Endometrium (tissue), 2 donors: ENCODE measurements around the gene TAS2R4.
"Not testable (repeated sequence)": the region's sequence is repeated elsewhere in the genome, so short reads cannot be mapped to it uniquely, and the experiment has no call there.

ENCODE experiments used
- FAIRE-seq: peaks from 2 replicates; lab custom pipeline; 2012; peaks lifted over from hg19 to GRCh38; lab: Jason Lieb, UNC
- donor health status: control.
- donor health status: control.

Gene TAS2R4

GRCh38 chr7:141776374-141776773 lies at the start of gene TAS2R4:
TAS2R4 (plus strand) TSS chr7:141776674; CDS start chr7:141778489, 1,815 bp downstream.
- FAIRE-seq, result no peak

GRCh38 chr7:141729020-141729419 lies 47.5 kb upstream of the TAS2R4 start:
- FAIRE-seq, result no peak

- FAIRE-seq, result no peak
Measured at GRCh38 chr7:141731476-141732149, 44.9 kb upstream of the TAS2R4 start.

- FAIRE-seq, result no peak
Measured at GRCh38 chr7:141737118-141737835, 39.2 kb upstream of the TAS2R4 start.

GRCh38 chr7:141737836-141738591 lies 38.5 kb upstream of the TAS2R4 start, which contains the start of gene SSBP1:
SSBP1 (plus strand) TSS chr7:141738358; CDS start chr7:141739167, 809 bp downstream.
- peak; percentile 99 for FAIRE-seq

GRCh38 chr7:141738592-141739013 lies 37.9 kb upstream of the TAS2R4 start:
- no peak for FAIRE-seq

- no peak for FAIRE-seq
Measured at GRCh38 chr7:141739250-141739649, 37.2 kb upstream of the TAS2R4 start.

- no peak for FAIRE-seq
Measured at GRCh38 chr7:141742229-141742628, 34.2 kb upstream of the TAS2R4 start.

GRCh38 chr7:141744131-141744530 lies 32.3 kb upstream of the TAS2R4 start:
- no peak for FAIRE-seq

GRCh38 chr7:141748396-141748795 lies 28.1 kb upstream of the TAS2R4 start:
- no peak for FAIRE-seq

- not testable (repeated sequence) for FAIRE-seq
Measured at GRCh38 chr7:141751904-141752303, 24.6 kb upstream of the TAS2R4 start.

GRCh38 chr7:141752634-141753033 lies 23.8 kb upstream of the TAS2R4 start:
- FAIRE-seq, result no peak

- no peak for FAIRE-seq
Measured at GRCh38 chr7:141754939-141755338, 21.5 kb upstream of the TAS2R4 start.

- no peak for FAIRE-seq
Measured at GRCh38 chr7:141763797-141764196, 12.7 kb upstream of the TAS2R4 start, which contains the start of gene TAS2R3. TAS2R3 (plus strand) TSS chr7:141764097; CDS start chr7:141764159, 62 bp downstream.

GRCh38 chr7:141770083-141770583 lies 6.3 kb upstream of the TAS2R4 start:
- FAIRE-seq, result not testable (repeated sequence)

- no peak for FAIRE-seq
Measured at GRCh38 chr7:141785706-141786552, 9.5 kb downstream of the TAS2R4 start.

- FAIRE-seq, result no peak
Measured at GRCh38 chr7:141788296-141788695, 11.8 kb downstream of the TAS2R4 start.

- no peak for FAIRE-seq
Measured at GRCh38 chr7:141789917-141790316, 13.4 kb downstream of the TAS2R4 start, which contains the start of gene TAS2R5. TAS2R5 (plus strand) TSS chr7:141790217; CDS start chr7:141790362, 145 bp downstream.

- FAIRE-seq, result no peak
Measured at GRCh38 chr7:141792526-141792925, 16.1 kb downstream of the TAS2R4 start.

GRCh38 chr7:141820067-141820466 lies 43.6 kb downstream of the TAS2R4 start:
- FAIRE-seq, result no peak

GRCh38 chr7:141822432-141822831 lies 46.0 kb downstream of the TAS2R4 start:
- not testable (repeated sequence) for FAIRE-seq
